ENCODE data around the gene TAGLN3.
A peak's percentile ranks its signal among the peaks of the same experiment; 100 is the strongest.

Gene TAGLN3

GRCh38 chr3:111963424-111963823 is 35.3 kb upstream of the TAGLN3 start:
- no peaks in the 10 kb centered on the region for H3K9me3 ChIP-seq (ENCODE audit: control insufficient read depth in 1 of 2, low read length in 2 of 2)
- no peak overlapping the region for H3K4me3 ChIP-seq (ENCODE audit: low read depth in 1 of 2, low read length in 2 of 2)
- no peaks in the 10 kb centered on the region for H3K27me3 ChIP-seq (ENCODE audit: low read depth, low read length)
- peaks cover 4 to 14% of the 10 kb centered on the region in 2 donors for H3K4me1 ChIP-seq (ENCODE audit: control insufficient read depth in 1 of 2, insufficient read depth in 2 of 2, low read length in 2 of 2)
- H3K36me3 ChIP-seq (ENCODE audit: control insufficient read depth in 1 of 2, insufficient read depth in 2 of 2, low read length in 2 of 2), result peaks cover 10 to 21% of the 10 kb centered on the region in 2 donors
- H3K27ac ChIP-seq (ENCODE audit: low read length), result peak overlapping the region; percentile 22

DNA sequence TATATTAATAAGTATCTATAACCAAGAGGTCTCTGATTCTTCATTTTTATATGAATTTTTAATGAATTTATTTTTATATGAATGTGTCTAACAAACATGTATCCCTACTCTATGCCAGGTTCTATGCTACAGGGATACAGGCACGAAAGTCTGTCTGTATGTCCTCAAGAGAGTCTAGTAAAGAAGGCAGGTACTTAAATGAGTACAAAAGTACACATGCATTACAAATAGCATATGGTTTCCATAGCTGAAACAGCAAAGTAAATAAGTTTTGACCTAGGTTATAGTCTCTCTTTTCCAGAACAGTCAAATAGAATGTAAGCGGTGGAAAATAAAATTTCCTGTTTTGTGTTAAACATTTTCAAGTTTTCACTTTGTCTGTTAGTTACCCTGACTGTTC is 33.2 kb upstream of the TAGLN3 start:
- Histone ChIP-seq H3K27me3 (ENCODE audit: low read depth, low read length) (no peaks in the 10 kb centered on the region), H3K4me3 (ENCODE audit: low read depth in 1 of 2, low read length in 2 of 2) (no peak overlapping the region), H3K9me3 (ENCODE audit: control insufficient read depth in 1 of 2, low read length in 2 of 2) (no peaks in the 10 kb centered on the region), H3K36me3 (ENCODE audit: control insufficient read depth in 1 of 2, insufficient read depth in 2 of 2, low read length in 2 of 2) (peaks cover 14 to 21% of the 10 kb centered on the region in 2 donors), H3K4me1 (ENCODE audit: control insufficient read depth in 1 of 2, insufficient read depth in 2 of 2, low read length in 2 of 2) (peaks cover 4 to 14% of the 10 kb centered on the region in 2 donors), H3K27ac (ENCODE audit: low read length) (no peak overlapping the region)

DNA sequence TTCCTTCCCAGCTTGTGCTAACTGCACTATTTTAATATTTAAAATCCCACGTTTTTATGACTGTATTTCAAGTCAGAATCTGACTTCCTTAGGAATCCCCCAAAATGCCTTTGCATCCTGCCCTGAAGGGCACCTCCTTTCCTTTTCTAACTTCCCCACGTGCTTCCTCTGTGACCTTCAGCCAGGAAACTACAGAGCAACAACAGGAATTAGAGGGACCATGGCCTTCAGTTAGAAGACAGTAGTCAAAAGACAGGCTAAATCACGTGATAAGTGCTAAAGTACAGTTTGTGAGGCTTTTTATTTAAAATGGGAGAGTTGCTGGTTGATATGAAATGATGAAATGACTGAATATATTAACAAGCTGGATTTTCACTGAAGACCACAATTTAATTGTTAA is 31.7 kb upstream of the TAGLN3 start:
- Histone ChIP-seq H3K9me3 (ENCODE audit: control insufficient read depth in 1 of 2, low read length in 2 of 2) (no peaks in the 10 kb centered on the region), H3K27ac (ENCODE audit: low read length) (peak overlapping the region; percentile 40), H3K36me3 (ENCODE audit: control insufficient read depth in 1 of 2, insufficient read depth in 2 of 2, low read length in 2 of 2) (peaks cover 14 to 25% of the 10 kb centered on the region in 2 donors), H3K4me3 (ENCODE audit: low read depth in 1 of 2, low read length in 2 of 2) (no peak overlapping the region), H3K4me1 (ENCODE audit: control insufficient read depth in 1 of 2, insufficient read depth in 2 of 2, low read length in 2 of 2) (peaks cover 4 to 14% of the 10 kb centered on the region in 2 donors), H3K27me3 (ENCODE audit: low read depth, low read length) (no peaks in the 10 kb centered on the region)

DNA sequence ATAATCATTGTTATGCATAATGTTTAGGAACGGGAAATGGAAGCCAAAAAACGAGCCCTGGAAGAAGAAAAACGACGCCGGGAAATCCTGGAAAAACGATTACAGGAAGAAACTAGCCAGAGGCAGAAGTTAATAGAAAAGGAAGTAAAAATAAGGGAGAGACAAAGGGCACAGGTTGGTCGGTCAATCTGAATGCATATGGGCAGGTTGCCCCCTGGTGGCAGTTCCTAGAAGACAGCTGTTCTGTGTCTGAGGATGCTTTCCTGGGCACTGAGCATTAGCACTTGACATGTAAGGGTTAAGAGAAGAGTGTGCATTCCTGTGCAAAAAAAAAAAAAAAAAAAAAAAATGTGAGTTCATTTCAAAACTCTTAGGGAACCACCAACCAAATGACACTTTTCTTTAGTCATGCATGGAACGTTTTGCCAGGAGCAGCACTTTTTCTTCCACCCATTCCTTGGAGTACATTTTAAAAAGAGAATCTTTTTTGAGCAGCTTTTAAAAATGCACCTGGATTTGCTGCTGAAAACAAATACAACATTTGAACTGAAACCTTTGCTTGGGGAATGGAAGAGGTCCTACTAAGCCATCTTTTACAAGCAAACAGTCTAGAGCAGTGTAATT is 31.0 kb upstream of the TAGLN3 start:
- Histone ChIP-seq H3K36me3 (ENCODE audit: control insufficient read depth in 1 of 2, insufficient read depth in 2 of 2, low read length in 2 of 2) (peaks cover 14 to 25% of the 10 kb centered on the region in 2 donors), H3K27ac (ENCODE audit: low read length) (peak overlapping the region; percentile 40), H3K27me3 (ENCODE audit: low read depth, low read length) (no peaks in the 10 kb centered on the region), H3K9me3 (ENCODE audit: control insufficient read depth in 1 of 2, low read length in 2 of 2) (no peaks in the 10 kb centered on the region), H3K4me1 (ENCODE audit: control insufficient read depth in 1 of 2, insufficient read depth in 2 of 2, low read length in 2 of 2) (peaks cover 4 to 14% of the 10 kb centered on the region in 2 donors), H3K4me3 (ENCODE audit: low read depth in 1 of 2, low read length in 2 of 2) (no peak overlapping the region)

- Histone ChIP-seq H3K4me3 (ENCODE audit: low read depth in 1 of 2, low read length in 2 of 2) (no peak overlapping the region), H3K4me1 (ENCODE audit: control insufficient read depth in 1 of 2, insufficient read depth in 2 of 2, low read length in 2 of 2) (peaks cover 4 to 14% of the 10 kb centered on the region in 2 donors), H3K9me3 (ENCODE audit: control insufficient read depth in 1 of 2, low read length in 2 of 2) (no peaks in the 10 kb centered on the region), H3K27ac (ENCODE audit: low read length) (peak overlapping the region; percentile 13), H3K36me3 (ENCODE audit: control insufficient read depth in 1 of 2, insufficient read depth in 2 of 2, low read length in 2 of 2) (peaks cover 9 to 20% of the 10 kb centered on the region in 2 donors), H3K27me3 (ENCODE audit: low read depth, low read length) (no peaks in the 10 kb centered on the region)
Observed at GRCh38 chr3:111968319-111969054, 30.2 kb upstream of the TAGLN3 start.

GRCh38 chr3:111970376-111970775 is 28.3 kb upstream of the TAGLN3 start:
- H3K27ac ChIP-seq (ENCODE audit: low read length), result no peak overlapping the region
- peaks cover 4 to 14% of the 10 kb centered on the region in 2 donors for H3K4me1 ChIP-seq (ENCODE audit: control insufficient read depth in 1 of 2, insufficient read depth in 2 of 2, low read length in 2 of 2)
- H3K36me3 ChIP-seq (ENCODE audit: control insufficient read depth in 1 of 2, insufficient read depth in 2 of 2, low read length in 2 of 2), result peaks cover 15 to 27% of the 10 kb centered on the region in 2 donors

GRCh38 chr3:111971533-111972130 is 27.1 kb upstream of the TAGLN3 start:
- Histone ChIP-seq H3K27me3 (ENCODE audit: low read depth, low read length) (no peaks in the 10 kb centered on the region), H3K4me3 (ENCODE audit: low read depth in 1 of 2, low read length in 2 of 2) (no peak overlapping the region), H3K9me3 (ENCODE audit: control insufficient read depth in 1 of 2, low read length in 2 of 2) (no peaks in the 10 kb centered on the region), H3K36me3 (ENCODE audit: control insufficient read depth in 1 of 2, insufficient read depth in 2 of 2, low read length in 2 of 2) (peaks cover 15 to 27% of the 10 kb centered on the region in 2 donors), H3K27ac (ENCODE audit: low read length) (no peak overlapping the region), H3K4me1 (ENCODE audit: control insufficient read depth in 1 of 2, insufficient read depth in 2 of 2, low read length in 2 of 2) (peaks cover 4 to 14% of the 10 kb centered on the region in 2 donors)

More at GRCh38 chr3:111970376-111970775, 28.3 kb upstream of the TAGLN3 start:
- Histone ChIP-seq H3K9me3 (ENCODE audit: control insufficient read depth in 1 of 2, low read length in 2 of 2) (no peaks in the 10 kb centered on the region), H3K27me3 (ENCODE audit: low read depth, low read length) (no peaks in the 10 kb centered on the region), H3K4me3 (ENCODE audit: low read depth in 1 of 2, low read length in 2 of 2) (no peak overlapping the region)

- Histone ChIP-seq H3K4me1 (ENCODE audit: control insufficient read depth in 1 of 2, insufficient read depth in 2 of 2, low read length in 2 of 2) (peaks cover 0 to 4% of the 10 kb centered on the region in 2 donors), H3K27ac (ENCODE audit: low read length) (no peak overlapping the region), H3K36me3 (ENCODE audit: control insufficient read depth in 1 of 2, insufficient read depth in 2 of 2, low read length in 2 of 2) (peaks cover 15 to 27% of the 10 kb centered on the region in 2 donors)
Observed at GRCh38 chr3:111972891-111973290, 25.8 kb upstream of the TAGLN3 start.

DNA sequence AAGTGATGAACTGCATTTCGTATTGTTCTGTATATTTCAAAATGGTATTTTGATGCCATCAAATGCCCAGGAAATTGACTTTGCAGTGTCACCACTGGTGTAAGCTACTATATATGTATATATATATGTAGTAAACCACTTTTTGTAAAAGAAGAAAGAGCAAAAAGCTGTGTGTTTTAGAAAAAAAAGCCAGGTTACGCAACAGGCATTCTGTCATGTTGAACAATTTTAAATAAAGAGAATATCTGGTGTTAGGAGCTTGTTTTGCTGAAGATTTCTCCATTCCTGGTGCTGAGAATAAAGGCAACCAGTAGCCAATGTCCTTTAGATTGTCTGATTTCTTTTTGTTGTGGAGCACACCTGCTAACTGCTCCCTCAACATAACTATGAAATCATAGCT is 23.6 kb upstream of the TAGLN3 start:
- Histone ChIP-seq H3K27ac (ENCODE audit: low read length) (no peak overlapping the region), H3K4me3 (ENCODE audit: low read depth in 1 of 2, low read length in 2 of 2) (no peak overlapping the region), H3K4me1 (ENCODE audit: control insufficient read depth in 1 of 2, insufficient read depth in 2 of 2, low read length in 2 of 2) (peaks cover 2 to 9% of the 10 kb centered on the region in 2 donors), H3K9me3 (ENCODE audit: control insufficient read depth in 1 of 2, low read length in 2 of 2) (no peaks in the 10 kb centered on the region), H3K36me3 (ENCODE audit: control insufficient read depth in 1 of 2, insufficient read depth in 2 of 2, low read length in 2 of 2) (peaks cover 10 to 14% of the 10 kb centered on the region in 2 donors), H3K27me3 (ENCODE audit: low read depth, low read length) (no peaks in the 10 kb centered on the region)

More at GRCh38 chr3:111972891-111973290, 25.8 kb upstream of the TAGLN3 start:
- no peaks in the 10 kb centered on the region for H3K27me3 ChIP-seq (ENCODE audit: low read depth, low read length)
- no peaks in the 10 kb centered on the region for H3K9me3 ChIP-seq (ENCODE audit: control insufficient read depth in 1 of 2, low read length in 2 of 2)
- no peak overlapping the region for H3K4me3 ChIP-seq (ENCODE audit: low read depth in 1 of 2, low read length in 2 of 2)

DNA sequence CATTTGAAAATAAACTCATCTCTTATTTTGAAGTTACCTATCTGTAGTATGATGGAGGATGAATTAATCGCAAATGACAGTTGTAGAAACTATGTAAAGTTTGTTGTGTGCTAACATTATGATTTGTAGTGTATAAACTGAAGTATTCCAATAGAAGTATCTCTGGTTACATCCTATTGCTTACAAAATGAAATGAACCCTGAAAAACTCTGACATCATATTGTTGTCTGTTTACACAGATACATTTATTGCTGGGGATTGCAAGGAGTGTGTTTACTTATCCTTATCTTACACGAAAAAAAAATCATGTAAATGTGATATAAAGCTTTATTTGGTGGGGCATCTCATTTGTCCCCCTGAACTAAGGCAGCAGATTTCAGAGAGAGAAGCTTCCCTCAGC is 22.5 kb upstream of the TAGLN3 start:
- no peaks in the 10 kb centered on the region for H3K27me3 ChIP-seq (ENCODE audit: low read depth, low read length)
- H3K9me3 ChIP-seq (ENCODE audit: control insufficient read depth in 1 of 2, low read length in 2 of 2), result no peaks in the 10 kb centered on the region
- H3K4me1 ChIP-seq (ENCODE audit: control insufficient read depth in 1 of 2, insufficient read depth in 2 of 2, low read length in 2 of 2), result peaks cover 8 to 19% of the 10 kb centered on the region in 2 donors
- no peak overlapping the region for H3K4me3 ChIP-seq (ENCODE audit: low read depth in 1 of 2, low read length in 2 of 2)
- H3K27ac ChIP-seq (ENCODE audit: low read length), result no peak overlapping the region
- peaks cover 7 to 10% of the 10 kb centered on the region in 2 donors for H3K36me3 ChIP-seq (ENCODE audit: control insufficient read depth in 1 of 2, insufficient read depth in 2 of 2, low read length in 2 of 2)

Measured in muscle layer of duodenum (tissue), 2 donors.